ENCODE measurements around the gene ZDHHC8.

ZDHHC8 gene

DNA sequence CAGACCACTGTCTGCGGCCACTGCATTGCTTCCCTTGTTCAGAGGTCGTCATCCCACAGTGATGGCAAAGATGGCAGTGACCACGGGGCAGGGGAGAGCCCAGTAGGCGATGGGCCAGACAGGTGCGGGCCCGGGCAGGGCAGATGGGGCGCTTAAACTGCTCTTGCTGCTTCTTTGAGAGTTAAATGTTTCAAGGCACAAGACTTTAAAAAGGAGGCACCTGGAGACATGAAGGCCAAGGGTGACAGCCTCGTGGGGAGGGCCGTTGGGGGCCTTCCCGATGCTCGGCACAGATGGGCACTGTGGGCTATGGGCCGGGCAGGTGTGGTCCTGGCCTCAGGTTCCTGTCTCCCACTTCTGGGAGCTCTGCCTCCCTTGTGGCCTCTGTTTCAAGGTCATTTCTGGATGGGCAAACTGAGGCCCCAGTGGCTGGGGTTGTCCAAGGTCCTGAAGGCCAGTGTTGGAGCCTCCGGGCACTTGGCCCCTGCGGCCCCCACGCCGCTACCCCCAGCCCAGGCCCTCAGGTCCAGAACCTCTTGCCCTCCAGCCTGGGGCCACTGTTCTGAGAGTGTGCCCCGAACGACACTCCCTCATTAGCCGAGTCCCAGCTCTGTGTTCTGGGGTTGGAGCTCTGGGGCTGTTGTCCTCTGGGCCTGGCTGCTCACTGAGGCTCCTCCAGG lies 36.2 kb downstream of the ZDHHC8 start:
- no peak for DNase-seq

DNA sequence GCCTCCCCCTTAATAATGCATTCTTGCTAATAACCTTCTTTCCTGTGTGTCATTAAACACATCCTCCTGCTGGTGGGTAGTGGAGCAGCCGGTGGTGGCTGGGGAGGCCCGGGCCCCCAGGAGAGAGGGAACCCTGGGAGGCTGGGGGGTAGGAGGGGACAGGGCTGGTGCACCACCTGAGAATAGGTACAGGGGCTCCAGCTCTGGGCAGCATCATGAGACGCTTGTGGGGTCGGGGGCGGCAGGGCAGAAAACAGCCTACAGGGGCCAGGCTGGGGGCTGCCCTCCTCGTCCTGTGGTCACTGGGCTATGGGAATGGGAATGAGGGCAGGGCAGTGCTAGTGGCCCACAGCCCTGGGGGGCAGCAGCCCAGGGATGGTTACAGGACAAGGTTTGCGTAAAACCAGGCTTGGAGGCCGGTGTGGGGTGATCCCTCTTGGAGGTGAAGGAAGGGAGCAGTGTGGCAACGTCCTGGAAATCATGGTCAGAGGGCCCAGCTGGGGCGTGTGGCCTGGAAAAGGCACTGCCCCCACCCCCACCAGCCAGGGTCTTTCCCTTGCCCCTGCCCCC lies 37.7 kb downstream of the ZDHHC8 start:
- DNase-seq: no peak

DNA sequence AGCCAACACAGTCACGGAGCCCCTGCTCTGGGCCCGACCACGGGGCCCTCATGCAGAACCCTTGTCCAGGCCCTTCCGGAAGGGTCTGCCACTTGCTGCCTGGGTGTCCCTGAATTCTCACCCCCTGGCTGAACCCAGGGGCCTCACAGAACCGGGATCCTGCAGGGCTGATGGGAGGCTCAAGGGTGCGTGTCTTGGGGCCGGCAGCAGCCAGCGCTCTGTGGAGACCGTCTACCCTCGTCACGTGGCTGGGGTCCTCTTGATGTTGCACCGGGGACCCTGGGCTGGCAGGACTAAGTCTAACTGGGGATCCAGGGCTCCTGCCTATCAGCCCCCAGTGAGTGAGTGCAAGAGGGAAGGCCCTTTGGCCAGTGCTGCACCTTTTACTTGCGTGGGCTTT lies 38.6 kb downstream of the ZDHHC8 start:
- DNase-seq: no peak

DNA sequence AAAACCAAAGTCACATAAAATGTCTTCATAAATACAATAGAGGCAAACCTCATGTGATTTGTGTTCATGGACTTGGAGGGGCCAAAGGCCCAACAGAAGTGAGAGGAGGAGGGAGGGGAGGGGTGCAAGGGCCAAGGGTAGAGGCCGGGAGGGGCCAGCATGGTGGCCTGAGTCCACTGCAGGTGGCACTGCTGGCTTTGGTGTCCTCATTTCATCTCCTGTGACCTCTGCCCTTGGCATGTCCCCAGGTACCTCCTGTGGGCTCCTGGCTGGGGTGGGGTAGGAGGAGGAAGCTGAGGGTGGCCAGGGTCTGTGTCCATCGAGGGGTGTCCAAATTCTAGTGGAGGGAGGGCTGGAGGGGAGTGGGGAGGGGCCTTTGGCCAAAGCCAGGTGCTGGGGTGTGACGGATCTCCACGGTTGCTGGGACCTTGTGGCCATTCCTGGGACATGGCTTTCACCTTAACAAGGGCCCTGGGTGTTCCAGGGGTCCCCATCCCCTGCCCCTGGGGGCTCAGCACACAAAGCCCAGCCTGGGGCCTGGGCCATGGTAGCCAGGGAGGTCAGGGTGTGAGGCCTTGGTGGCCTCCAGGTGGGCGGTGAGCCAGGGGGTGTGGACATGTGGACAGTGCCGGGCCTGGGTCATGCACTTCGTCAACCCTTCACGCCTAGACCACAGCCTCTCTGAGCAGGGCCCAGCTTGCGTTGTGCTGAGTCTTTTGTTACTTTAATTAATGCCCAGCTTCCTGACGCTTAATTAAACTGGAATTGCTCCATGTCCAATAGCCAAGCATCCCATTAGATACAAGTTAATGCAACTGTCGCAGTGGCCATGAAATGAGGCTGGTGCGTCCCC lies 39.9 kb downstream of the ZDHHC8 start:
- no peak for DNase-seq

DNA sequence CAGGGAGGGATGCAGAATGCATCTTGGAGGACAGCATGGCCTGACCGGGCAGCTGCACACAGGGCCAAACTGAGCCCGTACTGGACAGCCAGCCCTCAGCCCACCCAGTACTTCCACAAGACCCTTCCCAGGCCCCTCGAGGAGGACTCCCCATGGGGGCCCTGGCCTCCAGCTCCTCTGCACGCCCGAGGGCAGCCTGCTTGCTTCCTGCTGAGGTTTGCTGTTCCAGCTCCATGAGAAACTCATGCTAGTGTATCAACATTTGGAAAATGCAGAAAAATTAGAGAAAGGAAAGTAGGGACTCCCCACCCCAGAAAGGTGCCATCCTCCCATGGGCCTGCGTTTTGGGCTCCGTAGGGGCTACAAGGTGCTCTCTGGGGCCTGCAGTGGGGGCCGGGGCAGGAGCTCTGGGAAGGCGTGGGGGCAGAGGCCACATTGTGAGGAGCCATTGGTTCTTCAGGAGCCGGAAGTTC lies 40.6 kb downstream of the ZDHHC8 start:
- DNase-seq: no peak

DNA sequence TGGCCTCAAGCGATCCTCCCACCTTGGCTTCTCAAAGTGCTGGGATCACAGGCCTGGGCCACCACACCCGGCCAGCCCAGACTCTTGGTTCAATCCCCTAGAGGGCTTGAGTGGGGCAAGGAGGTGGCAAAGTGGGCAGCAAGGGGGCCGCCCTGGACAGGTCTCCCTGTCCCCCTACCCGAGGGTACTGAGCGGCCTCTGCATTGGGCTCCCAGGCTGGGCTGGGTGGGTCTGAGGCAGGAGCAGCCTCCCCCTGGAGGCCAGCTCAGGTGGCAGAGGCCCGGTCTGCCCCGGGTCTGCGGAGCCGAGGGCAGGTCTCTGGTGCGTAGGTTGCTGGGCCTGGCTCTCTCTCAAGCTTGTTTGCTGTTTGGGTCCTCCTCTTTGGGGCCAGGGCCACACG lies 41.6 kb downstream of the ZDHHC8 start:
- no peak for DNase-seq

DNA sequence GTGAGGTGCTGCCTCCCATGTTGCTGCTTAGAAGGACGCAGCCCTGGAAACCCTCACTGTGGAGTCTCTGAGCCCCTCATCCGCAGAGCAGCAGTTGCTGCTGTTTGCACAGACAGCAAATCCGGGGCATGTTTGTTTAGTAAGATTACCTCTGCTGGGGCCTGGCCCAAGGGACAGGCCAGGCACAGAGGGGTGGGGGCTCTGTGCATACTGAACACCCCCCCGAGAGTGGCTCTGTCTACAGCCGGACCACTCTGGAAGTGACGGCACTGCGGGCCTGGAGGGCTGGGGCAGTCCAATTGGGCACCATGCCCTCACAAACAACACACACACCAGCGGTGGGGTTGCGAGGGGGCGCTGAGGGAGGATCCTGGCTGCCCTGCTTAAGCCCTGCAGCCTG lies 42.2 kb downstream of the ZDHHC8 start:
- no peak for DNase-seq

DNA sequence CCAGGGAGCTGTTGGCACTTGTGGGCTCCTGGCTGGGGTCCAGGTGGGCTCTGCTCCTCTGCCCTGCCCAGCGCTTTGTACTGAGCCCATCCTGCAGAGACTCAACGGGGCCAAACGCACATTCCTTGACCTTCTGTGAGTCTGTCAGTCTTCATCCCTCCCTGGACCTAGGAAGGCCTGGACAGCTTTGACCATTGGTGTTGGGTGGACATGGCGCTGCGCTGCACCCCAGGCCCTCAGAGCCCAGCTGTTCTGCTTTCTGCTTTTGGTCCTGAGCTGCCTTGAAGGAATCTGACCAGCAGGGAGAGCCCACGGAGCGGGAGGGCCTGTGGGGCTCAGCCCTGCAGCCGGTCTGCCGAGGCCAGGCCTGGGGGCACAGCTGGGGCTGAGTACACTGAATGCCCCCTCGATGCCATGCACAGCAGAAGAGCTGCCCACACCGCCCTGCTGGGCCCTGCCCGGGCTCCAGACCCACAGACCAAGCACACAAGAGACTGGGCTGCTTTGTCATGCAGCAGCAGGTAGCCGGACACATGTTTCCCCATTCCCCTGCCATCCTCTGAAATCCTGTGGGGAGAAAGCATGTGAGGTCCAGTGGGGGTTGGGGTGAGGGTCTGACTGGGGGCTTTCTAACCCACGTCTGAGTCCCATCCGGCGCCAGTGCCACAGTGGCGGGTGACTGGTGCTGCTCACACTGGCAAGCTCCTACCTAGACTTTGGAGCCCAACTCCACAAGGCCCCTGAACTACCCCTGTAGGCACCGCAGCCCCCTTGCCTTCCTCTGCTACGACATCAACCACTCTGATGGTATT lies 43.4 kb downstream of the ZDHHC8 start:
- DNase-seq: no peak

DNA sequence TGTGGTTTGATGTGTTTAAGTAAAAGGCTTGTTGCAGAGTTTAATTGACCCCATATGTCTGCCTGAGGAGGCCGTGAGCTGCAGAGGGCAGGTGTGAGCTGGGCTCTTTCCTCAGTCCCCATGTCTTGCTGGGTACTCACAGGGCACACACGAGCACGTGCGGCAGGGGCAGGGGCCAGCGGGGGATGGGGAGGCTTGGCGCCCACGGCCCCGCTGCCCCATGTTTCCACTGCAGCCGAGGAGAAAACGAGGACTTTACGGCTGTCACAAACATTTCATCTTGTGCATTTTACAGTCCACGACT lies 43.9 kb downstream of the ZDHHC8 start:
- no peak for DNase-seq

DNA sequence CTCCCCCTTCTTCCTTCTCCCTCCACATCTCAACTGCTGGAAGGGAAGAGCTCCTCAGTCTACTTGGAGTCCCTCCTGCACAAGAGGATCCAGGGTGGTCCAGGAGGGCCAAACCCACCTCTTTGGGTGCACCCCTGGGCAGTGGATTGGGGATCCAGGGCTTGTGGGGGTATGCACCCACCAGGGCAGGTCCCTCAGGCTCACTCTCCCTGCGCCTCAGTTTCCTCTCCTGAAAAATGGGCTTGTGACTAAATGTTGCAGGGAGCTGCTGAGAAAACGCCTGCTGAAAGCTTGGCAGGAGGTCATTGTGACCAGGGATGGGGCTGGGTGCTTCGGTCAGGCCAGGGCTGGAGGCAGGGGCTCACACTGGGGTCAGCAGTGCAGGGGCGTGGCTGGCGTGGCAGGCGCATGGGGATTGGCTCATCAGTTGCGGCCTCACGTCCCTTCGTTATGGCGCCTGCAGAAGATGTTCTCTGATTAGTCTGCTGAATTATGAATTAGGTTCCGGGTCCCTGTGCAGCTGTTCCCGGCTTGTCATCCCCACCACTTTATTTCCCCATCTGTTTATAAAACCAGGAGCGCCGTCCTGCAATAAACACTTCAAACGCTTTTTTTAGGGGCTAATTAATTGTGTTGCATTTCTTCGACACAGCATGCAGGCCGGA lies 44.9 kb downstream of the ZDHHC8 start:
- no peak for DNase-seq

DNA sequence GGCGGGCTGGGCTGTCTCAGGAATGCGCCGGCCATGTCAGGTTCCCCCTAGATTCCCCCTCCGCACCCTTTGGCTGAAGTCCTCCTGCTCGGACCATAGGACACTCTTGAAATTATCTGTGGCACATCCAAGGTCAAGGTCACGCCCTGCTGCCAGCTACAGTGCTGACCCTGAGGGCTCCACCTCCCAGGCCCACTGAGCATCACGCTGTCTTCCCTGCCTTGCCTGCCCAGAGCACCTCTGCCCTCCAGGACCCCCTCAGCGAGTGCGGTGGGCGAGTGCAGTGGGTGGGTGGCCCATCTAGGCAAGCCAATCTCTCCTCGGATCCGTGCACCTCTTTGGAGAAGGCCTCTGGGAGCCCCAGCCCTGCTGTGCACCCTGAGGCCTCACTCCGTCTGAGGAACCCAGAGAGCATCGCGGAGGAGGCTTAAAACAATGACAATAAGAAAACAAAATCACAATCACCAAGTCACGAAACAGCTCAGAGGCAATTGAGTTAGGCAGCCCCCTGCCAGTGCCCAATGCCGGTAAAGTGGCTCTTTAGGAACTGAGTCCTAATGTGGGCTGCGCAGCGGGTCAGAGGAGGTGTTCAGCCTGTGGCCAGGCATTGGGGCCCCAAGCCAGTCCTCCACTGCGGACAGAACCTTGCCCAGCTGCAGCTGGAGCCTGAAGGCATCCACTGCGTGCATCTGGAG lies 45.8 kb downstream of the ZDHHC8 start:
- DNase-seq: no peak

DNA sequence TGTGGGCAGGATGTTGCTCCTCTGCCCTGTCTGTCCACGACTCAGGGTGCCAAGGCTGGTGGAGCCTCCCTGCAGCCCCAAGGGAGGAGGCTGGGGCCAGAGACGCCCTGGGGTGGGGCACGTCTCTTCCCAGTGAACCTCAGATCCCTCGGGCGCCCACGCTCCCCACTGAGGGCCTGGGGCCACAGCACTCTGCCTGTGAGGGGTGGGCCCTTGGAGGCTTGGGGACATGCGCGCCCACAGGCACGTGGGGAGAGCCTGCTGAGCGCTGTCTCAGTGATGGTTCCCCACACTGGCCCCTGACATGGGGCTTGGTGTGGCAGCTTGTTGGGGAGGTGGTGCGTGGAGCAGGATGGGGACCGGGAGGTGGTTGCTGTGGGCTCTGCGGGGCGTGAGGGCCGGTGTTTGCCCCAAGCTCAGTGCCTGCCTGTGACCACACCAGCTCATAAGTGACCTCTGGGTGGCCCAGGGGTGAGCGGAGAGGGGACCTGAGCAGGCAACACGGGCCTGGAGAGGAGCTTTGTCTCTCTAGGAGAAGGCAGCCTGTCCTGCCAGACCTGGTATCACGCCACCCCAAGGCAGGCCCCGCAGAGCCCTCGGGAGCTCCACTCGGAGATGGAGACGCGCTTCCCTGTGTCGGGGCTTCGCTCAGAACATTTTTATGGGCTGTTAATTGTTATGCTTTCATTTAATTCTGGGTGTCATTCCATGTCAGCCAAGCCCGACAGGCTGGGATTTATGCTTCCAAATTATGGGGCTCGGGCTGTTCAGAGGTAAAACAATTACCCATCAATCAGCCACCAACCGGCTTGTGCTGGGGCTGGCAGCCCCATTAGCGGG lies 46.7 kb downstream of the ZDHHC8 start:
- DNase-seq: no peak

DNA sequence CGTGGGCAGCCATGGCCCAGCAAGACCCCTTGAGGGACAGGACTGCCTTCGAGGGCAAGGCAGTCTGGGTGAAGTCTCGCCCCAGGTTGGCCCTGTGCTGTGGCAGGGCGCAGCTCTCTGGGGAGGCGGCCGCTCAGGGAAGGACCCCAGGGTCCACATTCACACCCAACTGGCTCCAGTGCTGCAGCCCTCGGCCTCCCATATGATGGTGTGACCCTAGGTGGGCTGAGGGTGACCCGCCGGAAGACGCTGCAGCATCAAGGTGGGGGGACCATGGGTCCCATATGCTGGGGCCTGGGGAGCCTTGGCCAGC lies 47.3 kb downstream of the ZDHHC8 start:
- DNase-seq: no peak

DNA sequence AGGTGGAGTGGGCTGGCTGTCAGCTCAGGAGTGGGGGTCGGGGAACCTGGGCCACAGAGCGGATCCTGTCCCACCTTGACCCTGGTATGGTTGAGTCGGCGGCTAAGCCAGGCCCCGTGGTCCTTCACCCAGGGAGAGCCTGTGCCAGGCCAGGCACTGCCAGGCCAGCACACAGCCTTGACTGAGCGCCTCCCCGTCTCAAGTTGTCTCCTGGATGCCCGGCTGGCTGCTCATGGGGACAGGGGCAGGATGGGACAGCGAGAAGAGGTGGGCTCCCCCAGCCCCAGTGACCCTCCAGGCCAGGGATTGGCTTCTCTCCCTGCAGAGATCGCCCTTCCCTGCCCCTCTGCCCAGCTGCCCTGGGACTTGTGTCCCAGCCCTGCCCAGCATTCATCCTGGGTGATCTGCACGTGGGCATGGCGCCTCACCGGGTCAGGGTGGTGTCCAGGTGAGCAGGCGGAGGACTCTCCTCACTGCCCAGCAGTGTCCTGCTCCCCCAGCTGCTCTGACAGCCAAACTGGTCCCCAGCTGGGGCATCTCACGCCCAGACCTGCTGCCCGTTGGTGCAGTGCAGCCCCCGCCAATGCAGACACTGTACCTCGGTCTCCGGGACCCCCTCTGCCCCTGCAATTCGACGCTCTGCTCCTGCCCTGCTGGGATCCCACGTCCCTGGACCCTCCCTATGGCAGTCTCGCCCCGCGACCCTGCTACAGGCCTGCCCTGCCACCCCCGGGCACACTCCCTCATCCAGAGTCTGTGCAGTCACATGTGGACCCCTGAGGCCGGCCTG lies 48.0 kb downstream of the ZDHHC8 start:
- no peak for DNase-seq

DNA sequence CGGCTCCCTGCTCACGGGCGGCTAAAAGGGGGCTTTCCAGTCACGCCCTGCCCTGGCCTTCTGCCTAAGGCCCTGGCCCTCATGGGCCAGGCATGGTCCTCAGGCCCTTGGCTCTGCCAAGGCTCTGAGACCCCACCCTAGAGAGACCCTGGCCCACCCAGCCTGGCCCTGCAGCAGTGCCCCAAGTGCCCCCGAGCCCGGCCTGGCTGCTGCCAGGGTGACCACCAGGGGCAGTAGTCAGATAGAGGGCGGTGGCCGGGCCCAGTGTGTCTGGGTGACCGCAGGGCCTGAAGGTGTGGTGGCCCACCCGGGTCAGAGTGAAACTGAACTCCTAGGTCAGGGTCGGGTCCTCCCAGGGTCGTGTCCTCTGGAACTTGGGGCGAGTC lies 48.6 kb downstream of the ZDHHC8 start:
- no peak for DNase-seq

DNA sequence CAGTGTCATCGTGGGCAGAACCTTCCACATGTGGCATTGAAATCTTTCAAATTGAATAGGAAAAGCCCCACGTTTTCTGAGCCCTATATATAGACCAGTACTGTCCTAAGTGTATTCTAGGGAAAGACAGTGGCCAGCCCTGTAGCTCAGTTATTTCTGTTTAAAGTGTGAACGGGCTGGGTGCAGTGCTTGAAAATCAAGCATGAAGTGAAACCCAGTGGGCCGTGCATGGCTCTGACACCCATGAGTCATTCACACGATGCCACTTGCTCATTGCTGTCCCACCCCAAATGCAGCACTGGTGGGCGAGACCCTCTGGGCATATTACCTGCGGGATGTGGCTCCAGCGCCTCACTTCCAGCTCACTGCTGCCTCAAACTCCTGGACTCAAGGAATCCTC lies 49.0 kb downstream of the ZDHHC8 start:
- no peak for DNase-seq

DNA sequence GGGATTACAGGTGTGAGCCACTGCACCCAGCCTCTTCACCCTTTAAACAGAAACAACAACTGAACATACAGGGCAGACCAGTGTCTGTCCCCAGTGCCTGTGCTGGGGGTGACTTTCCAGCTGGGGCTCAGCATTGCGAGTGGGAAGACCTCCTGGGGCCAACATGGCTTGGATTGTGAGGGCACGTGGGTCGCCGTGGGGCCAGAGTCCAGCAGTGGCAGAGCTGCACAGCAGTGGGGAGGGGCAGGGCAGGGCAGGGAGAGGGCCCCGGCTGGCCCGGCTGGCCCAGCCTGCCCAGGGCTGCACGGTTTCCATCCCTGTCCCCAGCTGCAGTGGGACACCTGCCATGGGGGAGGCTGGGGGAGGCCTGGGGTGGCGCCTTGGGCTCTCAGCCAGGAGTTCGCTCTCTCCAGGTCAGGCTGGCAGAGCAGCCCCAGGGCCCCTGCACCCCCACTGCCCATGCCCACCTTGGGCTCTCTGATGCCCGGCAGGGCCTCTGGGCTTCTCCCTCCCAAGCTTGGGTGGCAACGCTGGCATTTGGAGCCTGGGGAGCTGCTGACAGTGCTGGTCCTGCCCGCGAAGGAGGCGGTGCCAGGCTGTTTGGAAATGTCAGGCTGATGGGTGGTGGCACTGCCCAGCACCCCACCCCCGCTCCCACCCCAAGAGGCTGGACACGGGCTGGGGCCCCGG lies 49.7 kb downstream of the ZDHHC8 start:
- DNase-seq: no peak

DNA sequence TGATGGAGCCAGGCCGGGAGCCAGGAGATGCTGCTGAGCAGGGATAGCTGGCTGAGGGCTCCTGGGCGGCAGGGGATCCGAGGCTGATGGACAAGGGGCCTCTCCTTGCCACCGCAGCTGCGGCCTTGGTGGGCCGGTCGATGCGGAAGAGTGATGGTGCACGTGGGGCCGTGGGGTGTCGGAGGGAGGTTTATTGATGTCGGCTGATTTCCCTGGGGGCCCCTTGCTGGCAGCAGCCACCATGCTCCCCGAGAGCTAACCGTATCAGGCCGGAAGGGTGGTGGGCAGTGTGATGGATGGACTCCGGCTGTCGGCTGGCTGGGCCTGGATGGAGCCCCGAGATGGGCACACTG lies 50.3 kb downstream of the ZDHHC8 start:
- no peak for DNase-seq

DNA sequence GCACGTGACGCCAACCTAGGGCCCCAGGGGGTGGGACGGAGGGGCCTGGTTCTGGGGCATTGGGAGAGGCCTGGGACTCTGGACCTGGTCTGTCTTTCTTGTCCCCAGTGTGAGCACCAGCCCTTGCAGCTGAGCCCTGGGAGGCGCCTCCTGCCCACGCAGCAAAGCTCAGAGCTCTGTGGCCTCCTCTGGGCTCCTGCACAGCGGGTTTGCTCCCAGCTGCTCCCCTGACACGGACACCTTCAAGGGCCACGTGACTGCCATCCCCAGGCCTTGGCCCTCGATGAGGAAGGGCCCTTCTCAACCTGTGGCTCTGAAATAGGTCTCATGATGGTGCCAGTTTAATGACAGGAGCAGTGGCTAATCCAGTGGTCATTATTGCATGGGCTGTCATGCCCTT lies 50.8 kb downstream of the ZDHHC8 start:
- no peak for DNase-seq

DNA sequence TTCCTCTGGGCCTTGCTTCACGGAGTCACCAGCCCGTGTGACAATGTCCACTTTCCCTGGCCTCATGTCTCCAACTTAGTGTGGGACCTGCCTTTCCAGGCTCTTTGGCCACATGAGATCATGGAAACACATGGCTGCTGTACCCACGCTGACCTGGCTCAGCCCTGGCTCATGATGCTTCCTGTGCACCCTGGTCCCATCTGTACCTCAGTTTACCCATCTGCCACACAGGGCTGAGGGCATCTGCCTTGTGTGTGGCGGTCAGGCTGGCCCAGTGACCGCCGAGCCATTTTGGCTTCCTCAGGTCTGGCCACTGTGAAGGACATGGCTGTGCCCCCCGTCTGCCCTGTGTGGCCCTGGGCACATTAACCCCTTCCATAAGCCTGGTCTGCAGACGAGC lies 51.5 kb downstream of the ZDHHC8 start:
- no peak for DNase-seq

Data from stimulated activated CD4-positive, alpha-beta T cell treated with anti-CD3 and anti-CD28 coated beads, Interleukin-4, amount 100 ng/mL, for 24 hours (primary cell).